Measurements from ENCODE around the gene SENP7. TPM values are rescaled to one million over a fixed set of nuclear protein-coding genes. Genes with fewer than 3 reads are reported as not detected.

The SENP7 gene
- total and polyA plus RNA-seq, 2 experiments from 2014 or later = 5.0 to 9.0 TPM

DNA sequence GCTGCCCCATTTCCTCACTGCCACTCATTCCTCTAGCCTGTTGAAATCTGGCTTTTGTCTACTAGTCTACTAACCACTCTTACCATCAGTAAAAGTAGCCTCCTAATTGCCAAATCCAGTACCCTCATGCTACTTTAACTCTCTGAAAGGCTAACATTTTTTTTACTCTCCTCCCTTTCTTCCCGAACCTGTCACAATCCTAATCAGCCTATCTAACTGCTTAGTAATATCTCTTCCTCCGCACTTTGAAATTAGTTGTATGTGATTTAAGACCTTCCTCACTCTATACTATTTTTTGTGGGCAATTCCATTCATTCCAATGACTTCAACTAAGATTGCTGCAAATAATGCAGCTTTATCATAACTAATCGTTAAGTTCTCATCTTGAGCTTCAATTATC lies 3.7 kb downstream of the SENP7 start (continued):
- TF ChIP-seq, protein P1, sequence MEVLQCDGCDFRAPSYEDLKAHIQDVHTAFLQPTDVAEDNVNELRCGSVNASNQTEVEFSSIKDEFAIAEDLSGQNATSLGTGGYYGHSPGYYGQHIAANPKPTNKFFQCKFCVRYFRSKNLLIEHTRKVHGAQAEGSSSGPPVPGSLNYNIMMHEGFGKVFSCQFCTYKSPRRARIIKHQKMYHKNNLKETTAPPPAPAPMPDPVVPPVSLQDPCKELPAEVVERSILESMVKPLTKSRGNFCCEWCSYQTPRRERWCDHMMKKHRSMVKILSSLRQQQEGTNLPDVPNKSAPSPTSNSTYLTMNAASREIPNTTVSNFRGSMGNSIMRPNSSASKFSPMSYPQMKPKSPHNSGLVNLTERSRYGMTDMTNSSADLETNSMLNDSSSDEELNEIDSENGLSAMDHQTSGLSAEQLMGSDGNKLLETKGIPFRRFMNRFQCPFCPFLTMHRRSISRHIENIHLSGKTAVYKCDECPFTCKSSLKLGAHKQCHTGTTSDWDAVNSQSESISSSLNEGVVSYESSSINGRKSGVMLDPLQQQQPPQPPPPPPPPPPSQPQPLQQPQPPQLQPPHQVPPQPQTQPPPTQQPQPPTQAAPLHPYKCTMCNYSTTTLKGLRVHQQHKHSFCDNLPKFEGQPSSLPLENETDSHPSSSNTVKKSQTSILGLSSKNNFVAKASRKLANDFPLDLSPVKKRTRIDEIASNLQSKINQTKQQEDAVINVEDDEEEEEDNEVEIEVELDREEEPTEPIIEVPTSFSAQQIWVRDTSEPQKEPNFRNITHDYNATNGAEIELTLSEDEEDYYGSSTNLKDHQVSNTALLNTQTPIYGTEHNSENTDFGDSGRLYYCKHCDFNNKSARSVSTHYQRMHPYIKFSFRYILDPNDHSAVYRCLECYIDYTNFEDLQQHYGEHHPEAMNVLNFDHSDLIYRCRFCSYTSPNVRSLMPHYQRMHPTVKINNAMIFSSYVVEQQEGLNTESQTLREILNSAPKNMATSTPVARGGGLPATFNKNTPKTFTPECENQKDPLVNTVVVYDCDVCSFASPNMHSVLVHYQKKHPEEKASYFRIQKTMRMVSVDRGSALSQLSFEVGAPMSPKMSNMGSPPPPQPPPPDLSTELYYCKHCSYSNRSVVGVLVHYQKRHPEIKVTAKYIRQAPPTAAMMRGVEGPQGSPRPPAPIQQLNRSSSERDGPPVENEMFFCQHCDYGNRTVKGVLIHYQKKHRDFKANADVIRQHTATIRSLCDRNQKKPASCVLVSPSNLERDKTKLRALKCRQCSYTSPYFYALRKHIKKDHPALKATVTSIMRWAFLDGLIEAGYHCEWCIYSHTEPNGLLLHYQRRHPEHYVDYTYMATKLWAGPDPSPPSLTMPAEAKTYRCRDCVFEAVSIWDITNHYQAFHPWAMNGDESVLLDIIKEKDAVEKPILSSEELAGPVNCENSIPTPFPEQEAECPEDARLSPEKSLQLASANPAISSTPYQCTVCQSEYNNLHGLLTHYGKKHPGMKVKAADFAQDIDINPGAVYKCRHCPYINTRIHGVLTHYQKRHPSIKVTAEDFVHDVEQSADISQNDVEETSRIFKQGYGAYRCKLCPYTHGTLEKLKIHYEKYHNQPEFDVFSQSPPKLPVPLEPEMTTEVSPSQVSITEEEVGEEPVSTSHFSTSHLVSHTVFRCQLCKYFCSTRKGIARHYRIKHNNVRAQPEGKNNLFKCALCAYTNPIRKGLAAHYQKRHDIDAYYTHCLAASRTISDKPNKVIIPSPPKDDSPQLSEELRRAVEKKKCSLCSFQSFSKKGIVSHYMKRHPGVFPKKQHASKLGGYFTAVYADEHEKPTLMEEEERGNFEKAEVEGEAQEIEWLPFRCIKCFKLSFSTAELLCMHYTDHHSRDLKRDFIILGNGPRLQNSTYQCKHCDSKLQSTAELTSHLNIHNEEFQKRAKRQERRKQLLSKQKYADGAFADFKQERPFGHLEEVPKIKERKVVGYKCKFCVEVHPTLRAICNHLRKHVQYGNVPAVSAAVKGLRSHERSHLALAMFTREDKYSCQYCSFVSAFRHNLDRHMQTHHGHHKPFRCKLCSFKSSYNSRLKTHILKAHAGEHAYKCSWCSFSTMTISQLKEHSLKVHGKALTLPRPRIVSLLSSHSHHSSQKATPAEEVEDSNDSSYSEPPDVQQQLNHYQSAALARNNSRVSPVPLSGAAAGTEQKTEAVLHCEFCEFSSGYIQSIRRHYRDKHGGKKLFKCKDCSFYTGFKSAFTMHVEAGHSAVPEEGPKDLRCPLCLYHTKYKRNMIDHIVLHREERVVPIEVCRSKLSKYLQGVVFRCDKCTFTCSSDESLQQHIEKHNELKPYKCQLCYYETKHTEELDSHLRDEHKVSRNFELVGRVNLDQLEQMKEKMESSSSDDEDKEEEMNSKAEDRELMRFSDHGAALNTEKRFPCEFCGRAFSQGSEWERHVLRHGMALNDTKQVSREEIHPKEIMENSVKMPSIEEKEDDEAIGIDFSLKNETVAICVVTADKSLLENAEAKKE (CRISPR knock-in tag; IDR thresholded peaks at IDR 0.05) = no peak
- TF ChIP-seq, protein P2, sequence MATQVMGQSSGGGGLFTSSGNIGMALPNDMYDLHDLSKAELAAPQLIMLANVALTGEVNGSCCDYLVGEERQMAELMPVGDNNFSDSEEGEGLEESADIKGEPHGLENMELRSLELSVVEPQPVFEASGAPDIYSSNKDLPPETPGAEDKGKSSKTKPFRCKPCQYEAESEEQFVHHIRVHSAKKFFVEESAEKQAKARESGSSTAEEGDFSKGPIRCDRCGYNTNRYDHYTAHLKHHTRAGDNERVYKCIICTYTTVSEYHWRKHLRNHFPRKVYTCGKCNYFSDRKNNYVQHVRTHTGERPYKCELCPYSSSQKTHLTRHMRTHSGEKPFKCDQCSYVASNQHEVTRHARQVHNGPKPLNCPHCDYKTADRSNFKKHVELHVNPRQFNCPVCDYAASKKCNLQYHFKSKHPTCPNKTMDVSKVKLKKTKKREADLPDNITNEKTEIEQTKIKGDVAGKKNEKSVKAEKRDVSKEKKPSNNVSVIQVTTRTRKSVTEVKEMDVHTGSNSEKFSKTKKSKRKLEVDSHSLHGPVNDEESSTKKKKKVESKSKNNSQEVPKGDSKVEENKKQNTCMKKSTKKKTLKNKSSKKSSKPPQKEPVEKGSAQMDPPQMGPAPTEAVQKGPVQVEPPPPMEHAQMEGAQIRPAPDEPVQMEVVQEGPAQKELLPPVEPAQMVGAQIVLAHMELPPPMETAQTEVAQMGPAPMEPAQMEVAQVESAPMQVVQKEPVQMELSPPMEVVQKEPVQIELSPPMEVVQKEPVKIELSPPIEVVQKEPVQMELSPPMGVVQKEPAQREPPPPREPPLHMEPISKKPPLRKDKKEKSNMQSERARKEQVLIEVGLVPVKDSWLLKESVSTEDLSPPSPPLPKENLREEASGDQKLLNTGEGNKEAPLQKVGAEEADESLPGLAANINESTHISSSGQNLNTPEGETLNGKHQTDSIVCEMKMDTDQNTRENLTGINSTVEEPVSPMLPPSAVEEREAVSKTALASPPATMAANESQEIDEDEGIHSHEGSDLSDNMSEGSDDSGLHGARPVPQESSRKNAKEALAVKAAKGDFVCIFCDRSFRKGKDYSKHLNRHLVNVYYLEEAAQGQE (IDR thresholded peaks at IDR 0.05; ENCODE audit: unreplicated experiment) = no peak
- TF ChIP-seq ZNF114 (CRISPR knock-in tag; IDR thresholded peaks at IDR 0.05) (no peak), EZH2phosphoT487 (IDR thresholded peaks at IDR 0.05; ENCODE audit: unreplicated experiment) (no peak)

DNA sequence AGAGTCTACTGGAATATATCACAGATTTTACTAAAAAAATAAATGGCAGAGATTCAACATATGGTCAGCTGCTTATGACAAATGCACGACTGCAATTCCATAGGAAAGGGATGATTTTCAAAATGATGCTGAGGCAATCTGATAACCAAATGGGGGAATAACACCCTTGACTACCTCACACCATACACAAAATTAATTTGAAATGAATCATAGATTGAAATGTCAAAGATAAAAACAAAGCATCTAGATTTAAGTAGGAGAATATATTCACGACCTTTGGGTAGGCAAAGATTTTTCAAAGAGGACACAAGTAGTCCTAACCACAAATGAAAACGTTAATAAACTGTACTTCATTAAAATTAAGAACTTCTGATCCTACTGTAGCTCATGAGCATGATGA lies 11.2 kb downstream of the SENP7 start:
- H3K79me2 ChIP-seq (replicated peaks; ENCODE audit: insufficient read depth) = peaks cover 4% of the 10 kb centered on the region; the same call in 1 of the 2 replicates
- H3K9me2 ChIP-seq (ENCODE audit: insufficient read depth) = no peaks in the 10 kb centered on the region
- no peaks in the 10 kb centered on the region for H4K20me1 ChIP-seq (replicated peaks; ENCODE audit: insufficient read depth)
- Mint-ChIP-seq H3K4me1 (0 out of 3 replicates have a peak, but pooled peaks cover 2% of the 10 kb centered on the region), H3K27ac (no peak overlapping the region), H3K9me3 (no peaks in the 10 kb centered on the region), H3K27me3 (ENCODE audit: insufficient read depth, low read depth, poor library complexity) (no peaks in the 10 kb centered on the region), H3K36me3 (ENCODE audit: low read depth) (no peaks in the 10 kb centered on the region), H3K4me3 (no peak overlapping the region)
- no peak overlapping the region for H3K4me2 ChIP-seq
- ATAC-seq (no peak), DNase-seq (ENCODE audit: low spot score) (no peak)
- H3K4me1 ChIP-seq (ENCODE audit: insufficient read depth) = no peaks in the 10 kb centered on the region
- no peaks in the 10 kb centered on the region for H3F3A ChIP-seq (replicated peaks; ENCODE audit: low read depth)
- H3K36me3 ChIP-seq (ENCODE audit: insufficient read depth) = no peaks in the 10 kb centered on the region
- no peak overlapping the region for H3K27ac ChIP-seq (ENCODE audit: low read depth)
- no peaks in the 10 kb centered on the region for H3K27me3 ChIP-seq (ENCODE audit: insufficient read depth)
- H2AFZ ChIP-seq = no peak overlapping the region
- H3K4me3 ChIP-seq = no peak overlapping the region
- TF ChIP-seq STAT1 (IDR thresholded peaks at IDR 0.05; ENCODE audit: unreplicated experiment) (no peak), CREB1 (CRISPR knock-in tag; IDR thresholded peaks at IDR 0.05; ENCODE audit: low read depth) (no peak), EZH2phosphoT487 (IDR thresholded peaks at IDR 0.05; ENCODE audit: unreplicated experiment) (no peak), EZH2 (IDR thresholded peaks at IDR 0.05; ENCODE audit: low read depth, unreplicated experiment) (no peak), JUNB (IDR thresholded peaks at IDR 0.05; ENCODE audit: unreplicated experiment) (no peak), NANOG (IDR thresholded peaks at IDR 0.05; ENCODE audit: borderline replicate concordance) (no peak)
- TF ChIP-seq, protein P3, sequence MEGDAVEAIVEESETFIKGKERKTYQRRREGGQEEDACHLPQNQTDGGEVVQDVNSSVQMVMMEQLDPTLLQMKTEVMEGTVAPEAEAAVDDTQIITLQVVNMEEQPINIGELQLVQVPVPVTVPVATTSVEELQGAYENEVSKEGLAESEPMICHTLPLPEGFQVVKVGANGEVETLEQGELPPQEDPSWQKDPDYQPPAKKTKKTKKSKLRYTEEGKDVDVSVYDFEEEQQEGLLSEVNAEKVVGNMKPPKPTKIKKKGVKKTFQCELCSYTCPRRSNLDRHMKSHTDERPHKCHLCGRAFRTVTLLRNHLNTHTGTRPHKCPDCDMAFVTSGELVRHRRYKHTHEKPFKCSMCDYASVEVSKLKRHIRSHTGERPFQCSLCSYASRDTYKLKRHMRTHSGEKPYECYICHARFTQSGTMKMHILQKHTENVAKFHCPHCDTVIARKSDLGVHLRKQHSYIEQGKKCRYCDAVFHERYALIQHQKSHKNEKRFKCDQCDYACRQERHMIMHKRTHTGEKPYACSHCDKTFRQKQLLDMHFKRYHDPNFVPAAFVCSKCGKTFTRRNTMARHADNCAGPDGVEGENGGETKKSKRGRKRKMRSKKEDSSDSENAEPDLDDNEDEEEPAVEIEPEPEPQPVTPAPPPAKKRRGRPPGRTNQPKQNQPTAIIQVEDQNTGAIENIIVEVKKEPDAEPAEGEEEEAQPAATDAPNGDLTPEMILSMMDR (conservative IDR thresholded peaks at IDR 0.05; ENCODE audit: low read depth in 2 of 2) = no peak
- TF ChIP-seq, protein P2 (IDR thresholded peaks at IDR 0.05; ENCODE audit: unreplicated experiment) = no peak
